Left lung (tissue), 14 donors: Measurements from ENCODE around the gene CSPG4. TPM values are rescaled to one million over a fixed set of nuclear protein-coding genes. Genes with fewer than 3 reads are reported as not detected.
"Not testable (repeated sequence)": the region's sequence is repeated elsewhere in the genome, so short reads cannot be mapped to it uniquely, and the experiment has no call there.

ENCODE experiments used
- ATAC-seq: fragments of 200-7000 bp; cut with Tn5 transposase; one replicate; pipeline ENCODE4 v1.9.1; 2020; ENCODE audit warnings: moderate library complexity
- DNase-seq, 4 donors: peaks; one replicate each; pipeline ENCODE4 v3.0.0-alpha.2; 2013 to 2020
- H3K27ac ChIP-seq, 2 donors: fragments of 200-600 bp; sonication (generic) in 1 of 2; one replicate each; pipeline versions ENCODE4 v1.5.0 to v1.8.0; 2020 to 2021
- H3K27me3 ChIP-seq, 2 donors: fragments of 200-600 bp; sonication (generic) in 1 of 2; one replicate each; pipeline versions ENCODE4 v1.5.0 to v1.8.0; 2020 to 2021
- H3K36me3 ChIP-seq, 2 donors: fragments of 200-600 bp; sonication (generic) in 1 of 2; one replicate each; pipeline versions ENCODE4 v1.5.0 to v1.8.0; 2020 to 2021
- H3K4me1 ChIP-seq, 2 donors: fragments of 200-600 bp; one replicate each; pipeline ENCODE4 v1.8.0; 2021
- H3K4me3 ChIP-seq, 2 donors: fragments of 200-600 bp; sonication (generic) in 1 of 2; one replicate each; pipeline versions ENCODE4 v1.5.0 to v1.8.0; 2020 to 2021; ENCODE audit warnings: mild to moderate bottlenecking in 1 of 2
- H3K9me3 ChIP-seq, 2 donors: fragments of 200-600 bp; sonication (generic) in 1 of 2; one replicate each; pipeline versions ENCODE4 v1.5.0 to v1.8.0; 2020 to 2021
- CTCF ChIP-seq, 2 donors: fragments of 200-600 bp; sonication (generic) in 1 of 2; IDR thresholded peaks; one replicate each; pipeline versions ENCODE4 v1.5.0 to v1.8.0; 2021; ENCODE audit warnings: antibody characterized with exemption in 2 of 2
- intact Hi-C, 2 donors: fragments of 100-400 bp; cut with DNase I; formaldehyde crosslinking; loops; one replicate each; pipeline versions ENCODE4 v1.11.2 to v1.14.2; 2022
- long read RNA-seq, 12 donors: library from polyadenylated mRNA in 2 of 12; unstranded in 2 of 12; transcript quantifications; one replicate each; pipeline ENCODE4 v2.0.0 and lab custom pipeline, GENCODE V29; 2019 to 2026
- polyA plus RNA-seq, 6 donors: library from polyadenylated mRNA; unstranded; fragments of 120-200 nt; gene quantifications; one replicate each; pipeline ENCODE4 v1.2.1, GENCODE V29; 2013; ENCODE audit not compliant: insufficient read length in 6 of 6
- total RNA-seq, 2 donors: library from RNA; stranded (reverse); fragmentation: NEBNext Ultra II Directional; extraction: Animal tissue kit (Norgen Biotek cat#: 25700); gene quantifications; one replicate each; pipeline ENCODE4 v1.2.1, GENCODE V29; 2021
- donor health status: DM: no; HTN: yes; CAD: no.
- donor health status: DM: no; HTN: no; CAD: no.

The CSPG4 gene
- total RNA-seq (10 to 100 TPM; 22.5 to 24.7 TPM), polyA plus RNA-seq (10 to 100 TPM; 18.4 to 36.1 (median 25.4) TPM)
- long read RNA-seq, donor 1, partial matches to known transcripts, result 8 of 8 reads
- long read RNA-seq, donor 1, other reads (novel, unspliced or antisense), result 0 of 8 reads
- long read RNA-seq, donor 2, full-length matches to known transcripts, result 1 of 14 reads
- long read RNA-seq, donor 2, partial matches to known transcripts, result 13 of 14 reads
- long read RNA-seq, donor 2, other reads (novel, unspliced or antisense), result 0 of 14 reads
- long read RNA-seq, donor 3, full-length matches to known transcripts, result 3 of 3 reads
- long read RNA-seq, donor 3, partial matches to known transcripts, result 0 of 3 reads
- long read RNA-seq, donor 3, other reads (novel, unspliced or antisense), result 0 of 3 reads
- long read RNA-seq, donor 4, partial matches to known transcripts, result 1 of 10 reads
- long read RNA-seq, donor 4, other reads (novel, unspliced or antisense), result 9 of 10 reads
- long read RNA-seq, donor 5, result 0 reads
- long read RNA-seq, donor 6, result 0 reads
- long read RNA-seq, donor 7, result 0 reads
- long read RNA-seq, donor 8, full-length matches to known transcripts, result 1 of 6 reads
- long read RNA-seq, donor 8, partial matches to known transcripts, result 5 of 6 reads
- long read RNA-seq, donor 8, other reads (novel, unspliced or antisense), result 0 of 6 reads
- long read RNA-seq, donor 9, result 0 reads
- long read RNA-seq, donor 10, partial matches to known transcripts, result 1 of 1 reads
- long read RNA-seq, donor 10, other reads (novel, unspliced or antisense), result 0 of 1 reads
- long read RNA-seq, donor 11, result 0 reads
- long read RNA-seq, donor 12, full-length matches to known transcripts, result 1 of 7 reads
- long read RNA-seq, donor 12, partial matches to known transcripts, result 6 of 7 reads
- long read RNA-seq, donor 12, other reads (novel, unspliced or antisense), result 0 of 7 reads

DNA sequence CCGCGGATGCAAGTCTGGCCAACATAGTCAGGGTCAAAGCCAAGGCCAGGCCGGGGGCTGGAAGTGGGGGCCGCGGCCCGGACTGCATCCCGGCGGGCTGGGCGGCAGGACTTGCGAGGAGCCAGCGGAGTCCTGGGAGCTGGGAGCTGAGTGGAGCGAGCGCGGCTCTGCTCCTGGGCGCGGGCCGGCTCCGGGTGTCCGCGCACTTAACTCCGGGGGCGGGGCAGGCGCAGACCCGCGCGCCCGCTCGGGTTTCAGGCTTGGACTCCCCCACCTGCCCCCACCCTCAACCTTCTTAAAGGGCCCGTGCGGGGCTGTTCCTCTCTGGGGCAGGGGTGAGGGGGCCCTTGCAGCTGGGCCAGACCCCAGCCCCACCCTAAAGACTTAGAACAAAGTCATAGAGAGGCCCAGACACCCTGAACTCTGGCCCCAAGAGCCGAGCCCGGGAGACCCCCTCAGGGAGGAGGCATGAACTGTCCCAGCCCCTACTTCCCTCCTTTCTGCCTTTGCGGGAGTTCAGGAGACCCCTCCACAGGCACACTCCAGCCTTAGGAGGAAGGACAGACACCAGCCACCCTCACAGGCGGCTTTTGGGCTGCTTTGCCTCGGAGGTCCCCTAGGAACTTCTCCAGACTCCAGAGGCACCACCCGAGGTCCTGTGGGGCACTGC lies at the start of gene CSPG4:
Gene CSPG4 (minus strand): TSS at position 181 of the 670 bp plus-strand sequence. CDS start 93 bp downstream, at position 88.
- H3K9me3 ChIP-seq, result no peaks in the 10 kb centered on the region
- peak within 1 kb of the TSS; percentile 30 to 35 for H3K4me3 ChIP-seq

DNA sequence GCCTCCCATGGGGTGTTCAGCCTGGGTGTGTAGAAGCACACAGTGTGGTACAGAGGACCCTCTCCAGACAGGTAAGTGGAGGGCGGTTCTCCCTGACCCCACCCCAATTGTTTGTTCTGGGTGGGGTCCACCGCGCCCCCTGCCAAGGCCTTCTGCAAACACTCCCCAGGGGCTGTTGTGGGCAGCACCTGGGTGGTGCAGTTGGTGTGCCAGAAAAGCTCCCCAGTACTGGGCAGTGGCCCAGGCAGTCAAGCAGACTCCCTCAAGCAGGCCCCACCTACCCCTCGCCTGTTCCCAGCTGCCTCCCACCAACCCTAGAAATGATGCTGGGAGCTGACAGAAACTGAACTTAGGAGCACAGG lies 49.7 kb upstream of the CSPG4 start:
- DNase-seq, result peak in 1 of 4 donors; percentile 46
- H3K27ac ChIP-seq, intact Hi-C loops, H3K9me3 ChIP-seq, H3K4me3 ChIP-seq, H3K36me3 ChIP-seq, H3K27me3 ChIP-seq: not testable (repeated sequence)
- ATAC-seq, result peak; percentile 26
- peaks cover 4 to 17% of the 10 kb centered on the region in 2 donors for H3K4me1 ChIP-seq

More for the DNA sequence above, at the start of gene CSPG4:
- peak within 1 kb of the TSS; percentile 23 to 33 for H3K27ac ChIP-seq
- DNase-seq (peak in 2 of 4 donors; percentile 82 to 88), ATAC-seq (peak; percentile 71)
- no peaks in the 10 kb centered on the region for H3K36me3 ChIP-seq
- TF ChIP-seq CTCF (IDR thresholded peaks at IDR 0.05), result no peak
- H3K27me3 ChIP-seq, result peaks cover 0 to 20% of the 10 kb centered on the region in 2 donors
- intact Hi-C loops, result no loop called here
- H3K4me1 ChIP-seq, result peaks cover 2 to 8% of the 10 kb centered on the region in 2 donors

GRCh38 chr15:75761446-75762356 lies 49.1 kb upstream of the CSPG4 start:
- Histone ChIP-seq H3K27me3 (no peaks in the 10 kb centered on the region), H3K36me3 (no peaks in the 10 kb centered on the region), H3K4me3 (no peak overlapping the region), H3K27ac (no peak overlapping the region), H3K9me3 (no peaks in the 10 kb centered on the region), H3K4me1 (peaks cover 4 to 17% of the 10 kb centered on the region in 2 donors)
- no peak for TF ChIP-seq CTCF (IDR thresholded peaks at IDR 0.05)
- ATAC-seq (no peak), DNase-seq (peak in 1 of 4 donors; percentile 49)
- intact Hi-C loops, result no loop called here

DNA sequence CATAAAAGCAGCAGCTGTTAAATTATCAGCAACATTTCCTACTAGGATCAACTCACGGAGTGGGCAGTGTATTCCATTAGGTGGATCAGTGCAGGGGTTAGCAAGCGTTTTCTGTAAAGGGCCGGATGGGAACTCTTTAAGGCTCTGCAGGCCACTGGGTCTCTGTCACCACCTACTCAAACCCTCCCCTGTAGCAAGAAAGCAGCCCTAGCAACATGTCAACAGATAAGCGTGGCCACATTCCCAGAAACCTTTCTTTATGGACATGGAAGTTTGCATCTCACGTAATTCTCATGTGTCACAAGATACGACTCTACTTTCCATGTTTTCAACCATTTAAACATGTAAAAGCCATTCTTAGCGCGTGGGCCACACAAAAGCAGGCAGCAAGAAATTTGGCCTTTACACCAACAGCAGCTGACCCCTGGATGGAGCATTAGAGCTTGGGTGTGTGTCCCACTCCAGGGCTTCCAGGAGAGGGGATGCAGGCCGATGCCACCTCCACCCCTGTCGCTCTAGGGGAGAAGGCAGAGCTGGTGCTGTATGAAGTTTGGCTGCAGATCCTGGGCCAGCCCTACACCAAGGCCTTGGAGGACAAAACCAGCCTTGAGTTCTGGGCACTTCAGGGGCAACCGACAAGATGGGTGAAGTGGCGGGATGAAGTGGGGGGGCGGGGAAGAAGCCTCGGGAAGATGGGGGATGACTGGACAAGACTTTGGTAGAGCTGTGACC lies 48.2 kb upstream of the CSPG4 start:
- Histone ChIP-seq H3K27me3 (no peaks in the 10 kb centered on the region), H3K4me1 (peaks cover 4 to 17% of the 10 kb centered on the region in 2 donors), H3K27ac (no peak overlapping the region), H3K36me3 (no peaks in the 10 kb centered on the region), H3K9me3 (no peaks in the 10 kb centered on the region), H3K4me3 (no peak overlapping the region)
- TF ChIP-seq CTCF (IDR thresholded peaks at IDR 0.05), result no peak
- DNase-seq (peak in 2 of 4 donors; percentile 26 to 41), ATAC-seq (no peak)
- intact Hi-C loops, result no loop called here

DNA sequence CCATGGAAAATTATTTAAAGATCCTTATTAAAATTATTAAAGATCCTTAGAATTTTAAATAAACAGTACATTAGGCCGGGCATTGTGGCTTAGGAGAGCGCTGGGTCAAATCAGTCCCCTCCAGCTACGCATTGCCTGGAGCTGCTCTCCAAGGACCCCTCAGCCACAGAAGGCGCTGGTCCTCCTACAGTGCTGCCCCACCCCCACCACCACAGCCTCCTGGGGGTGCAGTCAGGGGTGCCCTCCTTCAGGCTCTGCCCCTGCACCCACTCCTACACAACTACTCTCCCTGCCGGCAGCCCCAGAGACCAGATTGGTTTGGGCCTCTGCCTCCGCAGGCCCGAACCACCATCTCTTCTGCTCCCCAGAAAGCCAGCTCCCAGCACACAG lies 47.5 kb upstream of the CSPG4 start:
- H3K27ac ChIP-seq, H3K4me3 ChIP-seq, ATAC-seq, H3K27me3 ChIP-seq, H3K9me3 ChIP-seq, intact Hi-C loops, H3K36me3 ChIP-seq: not testable (repeated sequence)
- H3K4me1 ChIP-seq, result peaks cover 4 to 17% of the 10 kb centered on the region in 2 donors
- DNase-seq, result peak in 1 of 4 donors; percentile 41
